Measurements from ENCODE around the gene DCDC2C. TPM values are rescaled to one million over a fixed set of nuclear protein-coding genes. Genes with fewer than 3 reads are reported as not detected.

The DCDC2C gene
- total and polyA plus RNA-seq, 2 of the 4 experiments (the other 2 are of a cell fraction): not detected

DNA sequence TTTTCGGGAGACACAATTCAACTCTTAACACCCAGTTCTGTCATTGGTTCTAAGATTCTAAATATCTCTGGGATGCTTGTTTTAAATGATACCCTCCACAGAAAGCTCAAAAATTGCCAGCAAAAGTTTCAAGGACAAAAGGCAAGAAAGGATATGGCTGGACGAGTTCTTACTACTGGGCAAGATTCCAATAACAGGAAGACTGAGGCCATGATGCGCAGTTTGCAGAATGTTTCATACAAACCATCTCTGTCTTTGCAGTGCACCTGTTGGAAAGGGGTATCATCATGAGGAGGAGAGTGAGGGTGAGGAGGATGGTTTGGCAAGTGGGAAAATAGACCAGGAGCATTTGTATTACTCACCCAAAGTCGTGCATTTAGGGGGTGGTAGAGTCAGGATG is 172.8 kb downstream of the DCDC2C start:
- Histone ChIP-seq H4K91ac (ENCODE audit: insufficient read depth, low read depth, low read length) (no peak overlapping the region), H3K9ac (ENCODE audit: low read depth, low read length) (no peak overlapping the region), H3K14ac (replicated peaks; ENCODE audit: low read depth, low read length) (no peak overlapping the region), H2BK15ac (ENCODE audit: low read depth, low read length) (no peak overlapping the region), H4K20me1 (ENCODE audit: insufficient read depth, low read length) (no peaks in the 10 kb centered on the region), H2BK5ac (ENCODE audit: low read depth, low read length, poor library complexity, severe bottlenecking) (no peak overlapping the region), H3K4ac (ENCODE audit: low read depth, low read length) (no peak overlapping the region), H3K23ac (ENCODE audit: low read depth, low read length) (no peak overlapping the region), H2AK9ac (replicated peaks; ENCODE audit: low read depth, low read length, poor library complexity) (no peak overlapping the region), H3K4me1 (ENCODE audit: control insufficient read depth, insufficient read depth, low read length) (no peaks in the 10 kb centered on the region), H2AFZ (replicated peaks; ENCODE audit: low read length, poor library complexity) (no peak overlapping the region), H4K8ac (ENCODE audit: low read depth in 2 of 2, low read length in 2 of 2) (no peak overlapping the region), H3K79me1 (ENCODE audit: low read depth in 1 of 2, low read length in 2 of 2) (no peaks in the 10 kb centered on the region), H3K18ac (ENCODE audit: low read depth, low read length) (no peak overlapping the region), H3K27me3 (ENCODE audit: control insufficient read depth, insufficient read depth, low read length) (no peaks in the 10 kb centered on the region), H3K4me3 (ENCODE audit: insufficient read depth, low read depth, low read length) (no peak overlapping the region), H3K27ac (ENCODE audit: insufficient read depth, low read length) (no peak overlapping the region), H3K56ac (ENCODE audit: extremely low read depth, insufficient read depth, low read length) (no peak overlapping the region), H3K9me1 (ENCODE audit: insufficient read depth, low read length) (no peaks in the 10 kb centered on the region), H2AK5ac (ENCODE audit: low read depth, low read length) (no peak overlapping the region), H2BK20ac (ENCODE audit: low read depth, low read length) (no peak overlapping the region), H4K5ac (ENCODE audit: low read depth, low read length) (no peak overlapping the region), H3K4me2 (ENCODE audit: low read depth, low read length) (no peak overlapping the region), H3K36me3 (ENCODE audit: control insufficient read depth, insufficient read depth, low read length) (no peaks in the 10 kb centered on the region), H2BK120ac (ENCODE audit: low read depth, low read length) (no peak overlapping the region), H3K9me3 (ENCODE audit: control insufficient read depth, insufficient read depth, low read length) (peaks cover 3% of the 10 kb centered on the region; the same call in 1 of the 2 replicates)
- DNase-seq: no peak
- no peak for TF ChIP-seq MAZ (IDR thresholded peaks at IDR 0.05; ENCODE audit: borderline replicate concordance, low read depth, low read length)
- TF ChIP-seq SMC3 (IDR thresholded peaks at IDR 0.05; ENCODE audit: low read depth, low read length): no peak
- no peak for TF ChIP-seq MAFK (IDR thresholded peaks at IDR 0.05; ENCODE audit: low read depth, low read length)
- TF ChIP-seq FOS (IDR thresholded peaks at IDR 0.05; ENCODE audit: low read depth, low read length): no peak
- no peak for TF ChIP-seq NFE2L2 (IDR thresholded peaks at IDR 0.05; ENCODE audit: low read depth, low read length)
- no peak for TF ChIP-seq MXI1 (IDR thresholded peaks at IDR 0.05; ENCODE audit: borderline replicate concordance, low read depth, low read length)
- no peak for TF ChIP-seq CHD1 (IDR thresholded peaks at IDR 0.05; ENCODE audit: low read depth, low read length)
- TF ChIP-seq, protein P1, sequence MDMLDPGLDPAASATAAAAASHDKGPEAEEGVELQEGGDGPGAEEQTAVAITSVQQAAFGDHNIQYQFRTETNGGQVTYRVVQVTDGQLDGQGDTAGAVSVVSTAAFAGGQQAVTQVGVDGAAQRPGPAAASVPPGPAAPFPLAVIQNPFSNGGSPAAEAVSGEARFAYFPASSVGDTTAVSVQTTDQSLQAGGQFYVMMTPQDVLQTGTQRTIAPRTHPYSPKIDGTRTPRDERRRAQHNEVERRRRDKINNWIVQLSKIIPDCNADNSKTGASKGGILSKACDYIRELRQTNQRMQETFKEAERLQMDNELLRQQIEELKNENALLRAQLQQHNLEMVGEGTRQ (IDR thresholded peaks at IDR 0.05; ENCODE audit: low read depth, low read length): no peak
- no peak for TF ChIP-seq RCOR1 (IDR thresholded peaks at IDR 0.05; ENCODE audit: insufficient replicate concordance, low read length)
- TF ChIP-seq CEBPB (IDR thresholded peaks at IDR 0.05; ENCODE audit: low read depth, low read length): no peak
- TF ChIP-seq, protein P2, sequence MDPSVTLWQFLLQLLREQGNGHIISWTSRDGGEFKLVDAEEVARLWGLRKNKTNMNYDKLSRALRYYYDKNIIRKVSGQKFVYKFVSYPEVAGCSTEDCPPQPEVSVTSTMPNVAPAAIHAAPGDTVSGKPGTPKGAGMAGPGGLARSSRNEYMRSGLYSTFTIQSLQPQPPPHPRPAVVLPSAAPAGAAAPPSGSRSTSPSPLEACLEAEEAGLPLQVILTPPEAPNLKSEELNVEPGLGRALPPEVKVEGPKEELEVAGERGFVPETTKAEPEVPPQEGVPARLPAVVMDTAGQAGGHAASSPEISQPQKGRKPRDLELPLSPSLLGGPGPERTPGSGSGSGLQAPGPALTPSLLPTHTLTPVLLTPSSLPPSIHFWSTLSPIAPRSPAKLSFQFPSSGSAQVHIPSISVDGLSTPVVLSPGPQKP (IDR thresholded peaks at IDR 0.05; ENCODE audit: borderline replicate concordance, low read depth, low read length): no peak
- dilution Hi-C loops (cut with HindIII; ENCODE audit: low sequenced_read_pairs, unreplicated experiment) (no loop called here), in situ Hi-C loops (cut with MboI; ENCODE audit: low sequenced_read_pairs) (no loop called here), intact Hi-C loops (cut with micrococcal nuclease) (no loop called here)
- no CpG with 5 or more reads among the region's 4 CpGs for WGBS, 2 experiments (ENCODE audit: extremely low coverage in 2 of 2, insufficient read length in 1 of 2)
- no TSS peak for BruUV-seq (replicated peaks)
- POLR2A ChIA-PET (ENCODE audit: unreplicated experiment): no interaction called here
- ATAC-seq (ENCODE audit: low read depth): no peak
- CTCF ChIA-PET: no interaction called here
